GM15510 (cell line): Measurements from ENCODE around the gene SUMO4.

ENCODE experiments used
- POLR2A ChIP-seq: IDR thresholded peaks from 3 replicates; pipeline ENCODE4 v1.6.1; 2011; ENCODE audit warnings: borderline replicate concordance; ENCODE audit not compliant: insufficient read length; ENCODE audit errors: extremely low read depth

Gene SUMO4

GRCh38 chr6:149435919-149436586, 36.0 kb downstream of the SUMO4 start:
- no peak for TF ChIP-seq POLR2A

GRCh38 chr6:149436647-149437046, 36.6 kb downstream of the SUMO4 start:
- no peak for TF ChIP-seq POLR2A

DNA sequence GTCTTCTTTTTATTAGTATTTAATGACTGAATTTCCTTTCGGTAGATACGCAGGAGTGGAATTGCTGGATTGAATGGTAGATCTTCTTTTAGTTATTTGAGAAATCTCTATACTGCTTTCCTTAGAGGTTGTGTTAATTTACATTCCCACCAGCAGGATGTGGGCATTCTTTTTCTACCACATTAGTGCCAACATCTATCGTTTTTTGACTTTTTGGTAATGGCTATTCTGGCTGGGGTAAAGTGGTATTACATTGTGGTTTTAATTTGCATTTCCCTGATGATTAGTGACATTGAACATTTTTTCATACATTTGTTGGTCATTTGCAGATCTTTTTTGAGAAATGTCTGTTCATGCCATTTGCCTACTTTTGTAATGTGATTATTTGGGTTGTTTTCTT, 37.1 kb downstream of the SUMO4 start:
- no peak for TF ChIP-seq POLR2A

DNA sequence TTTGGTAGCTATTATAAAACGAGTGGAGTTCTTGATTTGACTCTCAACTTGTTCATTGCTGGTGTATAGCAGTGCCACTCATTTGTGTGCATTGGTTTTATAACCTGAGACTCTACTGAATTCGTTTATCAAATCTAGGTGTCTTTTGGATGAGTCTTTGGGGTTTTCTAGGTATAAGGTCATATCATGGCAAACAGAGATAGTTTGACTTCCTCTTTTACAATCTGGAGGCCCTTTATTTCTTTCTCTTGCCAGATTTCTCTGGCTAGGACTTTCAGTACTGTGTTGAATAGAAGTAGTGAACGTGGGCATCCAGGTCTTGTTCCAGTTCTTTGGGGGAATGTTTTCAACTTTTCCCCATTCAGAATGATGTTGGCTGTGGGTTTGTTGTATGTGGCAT, 38.8 kb downstream of the SUMO4 start:
- TF ChIP-seq POLR2A = no peak

GRCh38 chr6:149439626-149440025, 39.6 kb downstream of the SUMO4 start:
- no peak for TF ChIP-seq POLR2A

GRCh38 chr6:149440735-149441671, 40.9 kb downstream of the SUMO4 start:
- no peak for TF ChIP-seq POLR2A

DNA sequence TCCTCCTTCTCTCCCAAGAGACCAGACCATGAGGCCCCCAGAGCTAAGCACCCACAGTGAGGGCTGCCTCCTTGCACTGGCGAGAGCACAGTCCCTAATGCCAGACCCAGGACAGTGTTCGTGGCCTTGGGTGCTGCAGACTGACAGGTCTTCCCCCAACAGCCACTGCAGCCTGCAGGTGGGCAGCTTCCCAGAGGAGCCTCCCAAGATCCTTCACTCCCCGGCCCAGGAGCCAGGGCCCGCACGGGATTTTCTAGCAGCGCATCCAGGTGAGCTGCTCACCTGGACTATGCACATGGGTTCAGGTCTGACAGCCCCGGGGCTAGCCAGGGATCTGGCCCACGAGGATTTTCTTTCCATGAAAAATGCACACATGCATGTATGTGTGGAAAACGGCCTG, 41.7 kb downstream of the SUMO4 start:
- no peak for TF ChIP-seq POLR2A

- no peak for TF ChIP-seq POLR2A
Measured at GRCh38 chr6:149443411-149444181, 43.5 kb downstream of the SUMO4 start.

GRCh38 chr6:149445095-149445466, 45.0 kb downstream of the SUMO4 start:
- no peak for TF ChIP-seq POLR2A

GRCh38 chr6:149445573-149445972, 45.5 kb downstream of the SUMO4 start:
- no peak for TF ChIP-seq POLR2A

DNA sequence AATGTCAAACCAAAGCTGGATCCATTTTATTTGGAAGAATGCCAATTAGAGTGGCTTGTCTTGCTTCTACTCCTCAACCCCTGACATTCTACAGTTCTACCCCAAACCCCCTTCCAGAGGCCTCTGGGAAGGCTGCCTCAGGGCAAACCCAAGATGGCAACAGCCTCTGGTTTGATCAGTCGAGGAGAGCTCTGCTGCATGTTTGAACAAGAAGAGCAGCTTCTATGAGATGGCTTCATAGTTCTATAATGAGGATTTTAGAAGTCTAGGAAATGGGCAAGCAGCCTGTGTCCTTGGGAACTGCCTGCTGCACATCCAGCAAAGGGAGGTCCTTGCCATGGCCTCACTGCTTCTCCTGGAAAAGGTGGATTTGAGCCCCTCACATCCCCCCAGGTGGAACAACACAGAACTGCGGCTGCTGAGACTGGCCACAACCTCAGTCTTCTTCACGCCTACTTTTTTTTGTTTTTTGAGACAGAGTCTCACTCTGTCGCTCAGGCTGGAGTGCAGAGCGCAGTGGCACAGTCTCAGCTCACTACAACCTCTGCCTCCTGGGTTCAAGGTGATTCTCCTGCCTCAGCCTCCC, 46.8 kb downstream of the SUMO4 start:
- TF ChIP-seq POLR2A = no peak

DNA sequence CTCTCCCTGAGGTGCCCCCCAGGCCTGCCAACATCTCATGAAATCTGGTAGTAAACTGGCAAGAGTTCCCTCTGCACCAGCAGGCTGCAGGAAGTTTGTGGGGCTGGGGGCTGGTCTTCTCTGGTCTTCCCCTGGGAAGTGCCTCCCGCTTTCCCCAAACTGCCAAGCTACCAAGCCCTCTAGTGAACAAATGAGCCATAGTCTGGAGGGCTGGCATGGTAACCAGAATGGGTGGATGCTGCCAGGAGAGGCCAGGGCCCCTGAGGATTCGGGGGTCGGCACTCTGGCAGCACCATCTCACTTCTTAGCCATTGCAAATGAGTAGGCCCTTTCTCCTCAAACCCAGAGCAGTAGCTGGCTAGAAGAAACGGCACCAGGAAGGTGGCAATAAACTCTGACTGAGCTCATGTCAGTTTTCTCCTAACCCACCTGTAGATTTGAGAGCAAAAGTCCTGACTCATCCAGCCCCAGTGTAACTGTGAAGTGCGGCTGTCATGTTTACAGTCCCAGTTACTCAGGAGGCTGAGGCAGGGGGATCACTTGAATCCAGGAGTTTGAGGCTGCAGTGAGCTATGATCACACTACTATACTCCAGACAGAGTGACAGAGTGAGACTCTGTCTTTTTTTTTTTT, 48.9 kb downstream of the SUMO4 start:
- TF ChIP-seq POLR2A = no peak

DNA sequence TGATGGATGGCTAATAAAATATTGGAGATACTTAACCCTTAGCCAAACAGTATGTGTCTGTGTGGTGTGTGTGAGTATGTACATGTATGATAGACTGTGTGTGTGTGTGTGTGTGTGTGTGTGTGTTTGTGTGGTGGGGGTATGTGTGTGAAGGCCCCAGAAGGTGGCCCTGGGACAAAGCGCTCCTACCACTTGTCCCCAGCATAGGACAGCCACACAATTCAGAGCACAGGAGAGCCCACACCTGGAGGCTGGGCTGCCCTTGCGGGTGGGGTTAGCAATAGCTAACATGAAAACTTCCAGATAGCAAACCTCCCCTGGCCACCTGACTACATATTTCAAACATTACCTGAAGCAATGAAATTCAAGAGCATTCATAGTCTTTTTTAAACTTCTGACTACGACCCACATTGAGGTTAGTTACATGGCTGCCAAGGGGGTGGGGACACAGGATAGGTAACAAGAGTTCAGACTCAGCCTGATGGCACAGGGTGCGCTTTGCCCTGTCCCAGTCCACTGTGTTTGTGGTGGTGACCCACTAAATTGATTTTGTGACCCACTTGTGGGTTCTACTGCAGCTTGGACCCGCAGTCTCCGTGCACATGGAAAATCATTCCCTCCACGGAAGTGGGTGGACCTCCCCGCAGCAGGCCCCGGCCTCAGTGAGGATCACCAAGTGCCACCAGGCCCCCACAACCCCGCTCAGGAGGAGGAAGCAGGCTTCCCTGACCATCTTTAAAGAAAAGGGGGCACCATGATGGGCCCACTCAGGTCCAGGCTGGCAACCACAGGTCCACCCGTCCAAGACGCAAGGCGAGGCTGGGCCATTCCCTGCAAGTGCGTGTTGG, 50.0 kb downstream of the SUMO4 start:
- TF ChIP-seq POLR2A = no peak
